ENCODE data around the gene KPNA4.
"Not testable (repeated sequence)": the region's sequence is repeated elsewhere in the genome, so short reads cannot be mapped to it uniquely, and the experiment has no call there.

Gene KPNA4

DNA sequence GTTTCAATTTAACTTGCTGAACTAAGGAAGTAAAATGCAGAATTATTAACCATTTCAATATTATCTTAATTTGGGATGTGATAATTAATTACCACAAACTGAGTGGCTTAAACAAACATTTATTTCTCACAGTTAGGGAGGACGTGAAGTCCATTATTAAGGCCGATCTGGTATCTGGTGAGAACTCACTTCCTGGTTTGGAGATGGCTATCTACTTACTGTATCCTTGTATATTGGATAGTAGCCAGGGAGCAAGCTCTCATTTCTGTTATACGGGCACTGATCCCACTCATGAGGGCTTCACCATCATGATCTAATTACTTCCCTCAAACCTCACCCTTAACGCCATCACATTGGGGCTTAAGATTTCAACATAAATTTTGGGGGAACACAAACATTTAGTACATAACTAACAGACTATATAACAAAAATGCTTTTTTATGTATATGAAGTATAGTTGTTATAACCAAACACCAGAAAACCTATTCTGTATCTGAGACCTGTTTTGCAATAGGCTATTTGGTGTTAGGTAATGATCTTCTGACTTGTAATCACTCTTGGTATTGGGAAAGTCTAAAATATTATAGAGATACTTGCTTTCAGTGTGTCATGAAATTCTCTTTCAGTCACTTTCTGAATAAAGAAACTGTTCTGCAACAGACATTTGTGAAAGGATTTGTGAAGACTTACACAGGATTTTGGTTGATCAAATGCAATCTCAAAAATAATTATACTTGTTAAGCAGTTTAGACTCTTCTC is 4.7 kb upstream of the KPNA4 start:
- DNase-seq = no peak

DNA sequence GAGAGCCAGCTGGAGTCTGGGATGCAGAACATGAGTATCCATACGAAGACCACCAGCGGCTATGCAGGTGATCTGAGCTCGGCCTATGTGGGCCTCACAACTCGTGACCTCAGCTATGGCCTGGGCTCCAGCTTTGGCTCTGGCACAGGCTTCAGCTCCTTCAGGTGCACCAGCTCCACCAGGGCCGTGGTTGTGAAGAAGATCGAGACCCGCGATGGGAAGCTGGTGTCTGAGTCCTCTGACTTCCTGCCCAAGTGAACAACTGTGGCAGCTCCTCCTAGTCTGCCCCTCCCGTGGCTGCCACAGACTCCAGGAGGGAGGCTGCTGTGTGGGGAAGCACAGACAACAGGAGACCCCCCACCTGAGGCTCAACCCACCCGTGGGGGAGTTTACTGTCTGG is 3.6 kb upstream of the KPNA4 start:
- no peak for DNase-seq

DNA sequence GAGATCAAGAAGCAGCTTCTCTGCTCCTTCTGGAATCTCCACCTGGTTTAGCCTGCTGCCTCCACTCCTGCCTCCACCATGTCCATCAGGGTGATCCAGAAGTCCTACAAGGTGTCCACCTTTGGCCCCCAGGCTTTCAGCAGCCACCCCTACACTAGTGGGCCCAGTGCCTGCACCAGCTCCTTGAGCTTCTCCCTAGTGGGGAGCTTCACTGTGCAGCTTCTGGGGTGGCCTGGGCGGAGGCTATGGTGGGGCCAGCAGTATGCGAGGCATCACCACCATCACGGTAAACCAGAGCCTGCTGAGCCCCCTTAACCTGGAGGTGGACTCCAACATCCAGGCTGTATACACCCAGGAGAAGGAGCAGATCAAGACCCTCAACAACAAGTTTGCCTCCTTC is 2.4 kb upstream of the KPNA4 start:
- no peak for DNase-seq

DNA sequence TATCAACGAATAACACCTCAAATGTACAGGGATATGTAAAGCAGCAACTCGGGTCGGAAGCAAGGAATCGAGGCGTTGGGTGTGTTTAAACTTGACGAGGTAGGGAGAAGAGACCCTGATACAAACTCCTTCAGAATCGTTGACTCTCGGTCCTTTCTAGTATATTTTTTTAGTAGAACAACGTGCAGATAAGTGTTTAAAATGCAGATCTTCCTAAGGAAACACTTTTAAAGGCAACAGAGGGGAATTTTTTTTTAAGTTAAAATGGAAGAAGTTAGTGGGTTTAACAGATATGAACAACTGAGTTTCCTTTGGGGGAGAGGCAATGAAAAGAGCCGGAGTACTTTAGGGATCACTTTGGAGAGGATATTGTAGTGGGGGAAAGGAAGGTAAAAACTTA is 1.1 kb upstream of the KPNA4 start:
- DNase-seq = no peak

DNA sequence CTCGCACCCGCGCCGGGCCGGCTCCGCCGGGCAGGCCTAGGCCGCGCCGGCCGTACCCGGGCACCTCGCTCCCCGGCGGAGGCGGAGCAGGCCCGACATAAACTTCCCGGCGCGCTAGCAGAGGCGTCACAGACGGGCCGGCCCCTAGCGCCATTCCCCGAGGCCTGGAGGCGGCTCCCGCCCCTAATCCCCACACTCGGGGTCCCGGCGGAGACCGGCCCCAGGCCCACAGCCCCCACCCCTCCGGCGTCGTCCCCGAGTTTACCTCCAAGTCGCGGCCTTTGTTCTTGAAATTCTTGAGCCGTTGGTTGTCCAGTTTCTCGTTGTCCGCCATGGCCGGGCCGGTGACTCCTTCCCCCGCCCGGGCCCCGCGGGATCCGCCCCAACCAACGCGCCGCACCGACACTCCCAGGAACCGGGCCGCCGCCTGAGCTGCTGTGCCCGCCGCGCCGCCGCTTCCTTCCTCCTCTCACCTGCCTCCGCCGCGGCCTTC is 376 bp downstream of the KPNA4 start:
- peak; percentile 66 for DNase-seq

DNA sequence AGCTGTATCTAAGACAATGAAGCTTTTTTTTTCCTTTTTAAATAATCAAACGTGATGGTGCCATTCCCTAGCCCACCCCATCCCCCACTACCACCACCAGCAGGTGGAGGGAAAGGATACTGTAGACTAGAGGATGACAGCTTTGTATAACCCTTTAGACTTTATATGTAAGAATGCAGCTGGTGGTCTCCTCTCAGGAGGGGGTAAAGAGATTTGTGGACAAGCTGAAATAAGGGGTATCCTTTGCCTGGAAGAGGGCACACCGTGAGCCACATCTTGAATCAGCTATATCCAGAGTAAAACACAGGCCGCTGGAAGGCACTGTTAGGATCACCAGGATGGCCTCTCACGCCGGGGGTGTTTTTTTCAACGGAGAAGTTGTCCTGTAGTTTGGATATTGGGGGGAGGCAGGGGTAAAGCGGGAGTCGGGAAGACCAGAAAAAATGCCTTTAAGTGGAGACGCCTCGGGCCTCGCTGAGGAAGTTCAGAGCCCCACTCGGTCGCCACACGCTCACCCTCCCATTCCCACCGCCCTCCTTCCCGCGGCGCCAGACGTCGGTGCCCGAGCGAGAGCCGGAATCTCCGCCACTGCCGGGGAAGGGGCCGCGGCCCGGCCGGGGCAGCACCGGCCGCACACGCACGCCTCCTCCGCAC is 986 bp downstream of the KPNA4 start:
- DNase-seq = no peak

DNA sequence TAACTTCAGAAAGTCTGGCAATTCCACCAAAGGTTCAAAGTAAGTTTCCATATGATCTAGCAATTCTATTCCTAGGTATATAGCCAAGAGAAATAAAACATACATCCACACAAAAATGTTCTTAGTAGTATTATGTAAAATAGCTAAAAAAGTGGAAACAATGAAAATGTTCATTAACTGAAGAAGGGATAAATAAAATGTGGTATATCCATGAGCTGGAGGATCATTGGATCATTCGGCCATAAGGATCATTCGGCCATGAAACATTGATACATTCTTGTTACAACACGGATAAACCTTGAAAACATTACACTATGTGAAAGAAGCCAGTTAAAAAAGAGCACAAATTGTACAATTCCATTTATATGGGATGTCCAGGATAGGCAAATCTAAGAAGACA is 2.4 kb downstream of the KPNA4 start:
- no peak for DNase-seq

DNA sequence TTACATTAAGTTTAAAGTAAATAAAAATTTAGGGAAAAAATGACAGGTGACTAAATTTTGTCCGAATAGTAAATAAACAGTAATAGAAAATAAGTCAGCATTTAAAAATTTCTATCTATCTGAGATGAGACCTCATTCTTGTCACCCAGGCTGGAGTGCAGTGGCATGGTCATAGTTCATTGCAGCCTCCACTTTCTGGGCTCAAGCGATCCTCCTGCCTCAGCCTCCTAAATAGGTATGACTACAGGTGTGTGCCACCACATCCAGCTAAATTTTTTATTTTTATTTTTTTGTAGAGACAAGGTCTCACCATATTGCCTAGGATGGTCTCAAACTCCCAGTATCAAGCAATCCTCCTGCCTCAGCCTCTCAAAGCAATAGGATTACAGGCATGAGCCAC is 7.8 kb downstream of the KPNA4 start:
- DNase-seq = no peak

DNA sequence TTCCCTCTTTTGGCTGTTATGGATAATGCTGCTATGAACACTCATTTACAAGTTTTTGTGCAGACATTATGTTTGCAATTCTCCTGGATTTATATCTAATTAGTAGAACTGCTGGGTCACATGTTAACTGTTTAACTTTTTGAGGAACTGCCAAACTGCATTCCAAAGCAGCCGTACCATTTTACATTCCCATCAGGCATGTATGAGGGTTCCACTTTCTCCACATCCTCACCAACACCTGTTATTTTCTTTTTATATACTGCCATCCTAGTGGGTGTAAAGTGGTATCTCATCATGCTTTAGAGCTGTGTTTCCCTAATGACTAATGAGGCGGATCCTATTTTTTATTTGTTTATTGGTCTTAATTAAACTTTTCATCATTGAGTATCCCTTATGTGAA is 9.2 kb downstream of the KPNA4 start:
- DNase-seq = peak; percentile 5

DNA sequence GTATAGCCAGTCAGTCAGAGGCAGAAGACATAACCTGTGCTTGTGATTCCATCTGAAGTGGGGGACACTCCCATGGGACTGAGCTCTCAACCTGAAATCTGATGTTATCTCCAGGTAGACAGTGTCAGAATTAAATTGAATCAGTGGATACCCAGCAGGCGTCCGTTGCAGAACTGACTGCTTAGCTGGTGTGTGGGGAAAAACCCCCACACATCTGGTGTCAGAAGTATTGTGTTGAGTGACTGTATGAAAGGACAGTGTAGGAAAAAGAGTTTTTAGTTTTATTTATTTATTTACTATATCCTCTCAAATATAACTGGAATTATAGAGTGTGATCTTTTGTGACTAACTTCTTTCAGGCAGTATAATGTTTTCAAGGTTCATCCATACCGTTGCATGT is 10.4 kb downstream of the KPNA4 start:
- no peak for DNase-seq

DNA sequence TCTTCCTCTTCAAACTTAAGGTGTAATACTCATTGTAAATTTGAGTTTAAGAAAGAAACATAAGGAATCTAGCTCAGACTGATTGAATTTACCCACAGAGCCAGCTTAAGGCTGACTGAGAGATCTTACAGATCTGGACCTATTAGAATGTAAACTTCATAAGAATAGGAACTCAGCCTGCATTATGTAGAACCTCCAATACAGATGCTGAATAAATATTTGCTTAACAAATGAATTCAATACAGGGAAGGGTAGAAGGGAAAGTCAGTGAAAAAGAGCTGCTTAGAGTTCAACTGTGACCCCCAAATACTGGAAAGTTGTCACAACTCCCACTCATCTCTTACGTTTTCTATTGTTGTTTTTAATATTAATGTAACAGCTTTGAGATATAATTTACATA is 11.5 kb downstream of the KPNA4 start:
- no peak for DNase-seq

DNA sequence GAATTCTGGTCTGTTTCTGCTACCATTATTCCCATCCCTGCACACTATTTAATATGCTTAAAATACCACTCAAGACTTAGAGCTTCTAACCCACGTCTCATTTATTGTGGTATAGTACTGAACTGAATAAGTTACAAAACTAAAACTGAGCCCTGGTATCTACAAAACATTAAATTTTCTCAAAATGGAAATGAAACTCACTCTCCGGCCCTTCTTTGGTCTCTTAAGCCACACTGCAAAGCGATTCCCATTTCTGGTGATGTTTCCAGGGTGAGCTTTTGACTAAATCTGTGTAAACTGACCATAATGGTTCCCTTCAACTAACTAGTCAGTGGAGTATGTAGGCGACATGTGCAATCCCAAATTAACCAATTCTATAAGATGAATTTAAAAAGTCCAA is 18.6 kb downstream of the KPNA4 start:
- DNase-seq = no peak

DNA sequence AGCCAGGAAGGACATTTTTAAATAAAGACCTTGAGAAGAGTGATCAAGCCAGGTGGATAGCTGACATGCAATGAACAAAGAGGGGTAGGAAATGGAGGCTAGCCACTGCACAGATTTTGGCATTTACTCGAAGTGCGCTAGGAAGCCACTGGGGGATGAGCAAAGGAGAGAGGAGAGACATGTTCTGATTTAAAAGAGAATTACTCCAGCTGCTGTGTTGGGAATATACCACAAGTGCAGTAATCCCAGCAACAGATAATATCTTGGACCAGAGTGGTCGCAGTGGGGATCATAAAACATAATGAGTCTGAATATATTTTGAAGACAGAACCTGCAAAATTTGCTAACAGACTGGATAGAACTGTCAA is 19.9 kb downstream of the KPNA4 start:
- no peak for DNase-seq

DNA sequence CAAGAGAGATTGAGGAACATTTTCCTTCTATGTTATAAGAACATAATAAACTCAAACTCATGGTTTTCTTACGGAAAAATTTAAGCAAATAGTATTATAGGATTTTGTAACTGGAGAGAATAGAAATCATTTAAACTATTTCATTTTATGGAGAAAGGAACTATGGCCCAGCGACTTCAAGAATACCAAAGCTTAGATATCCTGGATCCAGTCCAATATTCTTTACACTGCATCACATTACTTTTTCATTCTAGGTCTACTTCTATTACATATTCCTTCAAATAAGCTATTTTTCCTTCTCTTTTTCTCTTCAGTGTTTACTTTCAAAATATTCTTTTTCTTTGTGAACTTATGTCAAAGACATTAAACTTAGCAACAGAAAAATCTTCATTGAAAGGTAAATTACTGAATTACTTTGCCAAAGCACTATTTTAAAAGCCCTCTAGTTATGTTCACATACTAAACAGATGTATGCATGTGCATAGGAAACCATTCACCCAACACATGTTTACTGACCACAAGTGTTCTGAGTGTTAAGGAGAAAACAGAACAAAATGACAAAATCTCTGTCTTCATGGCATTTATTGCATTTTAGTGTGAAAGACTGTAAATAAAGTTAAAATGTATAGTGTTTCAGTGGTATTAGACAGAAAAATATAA is 20.4 kb downstream of the KPNA4 start:
- peak; percentile 14 for DNase-seq

DNA sequence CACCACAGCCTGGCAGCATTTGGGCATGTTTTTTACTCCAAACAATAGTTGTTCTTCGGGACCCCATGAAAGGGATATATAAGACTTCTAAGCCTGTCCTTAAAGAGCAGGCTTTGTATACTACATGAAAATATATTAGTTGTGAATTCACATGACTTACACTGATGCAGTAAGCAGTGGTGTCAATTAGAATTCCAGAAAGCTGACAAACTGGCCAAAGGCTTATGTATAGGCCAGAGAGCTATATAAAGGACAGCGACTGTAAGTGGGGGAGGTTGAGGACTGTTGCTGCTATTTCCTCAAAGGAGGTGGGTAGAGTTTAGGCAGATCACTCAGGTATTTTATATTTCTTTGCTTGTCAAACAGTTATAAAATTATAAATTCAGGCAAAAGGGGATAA is 24.8 kb downstream of the KPNA4 start:
- peak; percentile 47 for DNase-seq

DNA sequence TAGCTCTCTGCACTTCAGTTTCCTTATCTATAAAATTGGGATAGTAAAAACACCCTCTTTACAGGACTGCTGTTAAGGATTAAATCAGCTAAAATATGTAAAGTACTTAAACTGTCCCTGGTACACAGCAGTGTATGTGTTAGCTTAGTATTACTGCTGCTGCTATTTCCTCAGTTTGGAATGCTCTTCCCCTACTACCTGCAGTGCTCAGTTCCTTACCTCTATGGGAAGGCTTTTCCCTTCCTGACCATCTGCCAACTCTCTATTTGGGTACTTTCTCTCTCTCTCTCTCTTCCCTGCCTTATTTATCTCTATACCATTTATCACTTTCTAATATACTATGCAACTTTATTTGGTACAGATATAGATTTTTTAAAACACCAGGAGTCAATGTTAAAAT is 26.5 kb downstream of the KPNA4 start:
- DNase-seq = no peak

DNA sequence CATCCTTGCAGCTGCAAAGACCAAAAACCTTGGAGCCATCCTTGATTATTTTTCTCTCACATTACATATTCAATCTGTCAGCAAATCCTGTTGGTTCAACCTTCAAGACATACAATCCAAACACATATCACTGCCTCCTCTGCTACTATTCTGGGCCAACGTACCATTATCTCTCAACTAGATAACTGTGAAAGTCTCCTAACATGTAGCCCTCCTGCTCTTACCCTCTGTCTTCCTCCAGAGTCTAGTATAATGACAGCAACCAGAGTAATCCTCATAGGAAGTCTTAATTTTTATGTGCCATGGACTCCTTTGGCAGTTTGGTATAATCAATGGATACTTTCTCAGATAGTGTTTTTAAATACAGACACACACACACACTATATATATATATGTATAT is 27.6 kb downstream of the KPNA4 start:
- no peak for DNase-seq

DNA sequence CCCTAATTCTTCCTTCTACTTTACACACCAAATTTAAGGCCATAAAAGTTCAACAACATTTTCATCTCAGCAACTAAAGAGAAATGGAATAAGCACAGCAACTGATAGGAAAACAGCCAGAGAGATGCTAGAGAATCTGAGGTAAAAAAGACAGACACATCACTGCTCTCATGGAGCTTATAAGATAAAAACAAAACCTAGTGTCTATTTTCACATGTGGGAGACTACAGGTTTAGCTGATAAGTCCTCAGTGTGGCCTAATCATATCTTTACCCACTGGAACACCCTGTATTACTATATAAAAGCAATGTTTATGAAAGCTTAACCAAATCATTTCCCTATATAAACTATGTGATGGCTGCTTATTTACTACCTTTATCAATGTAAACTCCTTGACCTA is 33.0 kb downstream of the KPNA4 start:
- DNase-seq = no peak

DNA sequence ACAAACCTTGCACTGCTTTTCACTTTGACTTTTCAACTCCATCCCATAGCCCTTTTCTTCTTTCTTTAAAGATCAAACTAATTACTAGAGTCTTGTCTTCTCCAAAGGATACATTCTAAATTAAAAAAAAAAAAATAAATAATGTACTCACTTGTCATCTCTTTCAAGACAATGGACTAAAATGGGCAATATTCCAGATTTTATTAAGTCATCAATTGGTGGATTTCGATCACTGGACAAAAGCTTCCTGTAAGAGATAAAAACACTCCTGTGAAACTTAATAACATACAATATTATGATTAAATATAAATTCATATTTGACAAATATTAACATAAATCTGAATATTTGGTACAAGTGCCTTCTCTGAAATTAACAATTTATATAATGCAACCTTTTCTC is 34.1 kb downstream of the KPNA4 start:
- DNase-seq = no peak

DNA sequence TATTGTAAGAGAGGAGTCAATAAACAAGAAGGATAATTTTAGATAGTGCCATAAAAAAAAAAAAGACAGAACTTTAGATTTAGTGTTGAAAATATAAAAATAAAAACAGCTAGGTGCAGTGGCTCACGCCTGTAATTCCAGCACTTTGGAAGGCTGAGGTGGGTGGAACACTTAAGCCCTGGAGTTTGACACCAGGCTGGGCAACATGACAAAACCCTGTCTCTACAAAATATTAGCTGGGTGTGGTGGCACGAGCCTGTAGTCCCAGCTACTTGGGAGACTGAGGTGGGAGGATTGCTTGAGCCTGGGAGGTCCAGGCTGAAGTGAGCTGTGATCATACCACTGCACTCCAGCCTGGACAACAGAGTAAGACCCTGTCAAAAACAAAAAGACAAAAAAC is 49.0 kb downstream of the KPNA4 start:
- not testable (repeated sequence) for DNase-seq

DNA sequence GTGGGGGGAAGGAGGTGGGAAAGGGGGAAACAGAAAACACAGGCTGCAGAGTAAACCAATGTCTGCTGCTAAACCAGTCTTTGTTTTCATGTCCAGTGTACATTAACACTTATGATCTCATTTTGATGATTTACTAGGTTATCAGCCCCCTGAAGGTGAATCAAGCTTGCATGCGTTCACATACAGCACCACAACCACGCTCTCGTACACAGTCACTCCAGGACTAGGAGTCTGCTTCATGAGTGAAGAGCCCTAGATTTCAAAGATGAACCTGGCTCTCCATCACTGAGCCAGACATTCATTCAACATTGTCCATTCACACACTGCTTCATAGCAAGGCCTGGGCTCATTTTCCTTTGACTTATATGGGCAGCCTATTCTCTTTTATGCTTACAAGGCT is 64.0 kb downstream of the KPNA4 start:
- no peak for DNase-seq

DNA sequence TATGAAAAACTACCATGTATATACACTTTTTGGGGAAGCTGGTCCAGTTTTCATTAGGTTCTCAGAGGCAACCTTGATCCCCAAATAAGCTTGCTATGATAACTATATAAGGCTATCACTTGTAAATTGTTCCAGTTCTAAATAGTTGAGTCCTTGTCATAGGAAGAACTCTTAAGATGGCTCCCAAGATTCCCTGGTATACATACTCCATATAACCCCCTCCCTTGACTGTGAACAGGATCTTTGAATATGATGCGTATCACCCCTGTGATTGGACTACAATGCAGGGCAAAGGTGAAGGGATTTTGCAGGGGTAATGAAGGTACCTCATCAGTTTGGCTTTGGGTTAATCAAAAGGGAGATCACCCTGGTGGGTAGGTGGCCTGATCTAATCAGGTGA is 67.2 kb downstream of the KPNA4 start:
- no peak for DNase-seq

DNA sequence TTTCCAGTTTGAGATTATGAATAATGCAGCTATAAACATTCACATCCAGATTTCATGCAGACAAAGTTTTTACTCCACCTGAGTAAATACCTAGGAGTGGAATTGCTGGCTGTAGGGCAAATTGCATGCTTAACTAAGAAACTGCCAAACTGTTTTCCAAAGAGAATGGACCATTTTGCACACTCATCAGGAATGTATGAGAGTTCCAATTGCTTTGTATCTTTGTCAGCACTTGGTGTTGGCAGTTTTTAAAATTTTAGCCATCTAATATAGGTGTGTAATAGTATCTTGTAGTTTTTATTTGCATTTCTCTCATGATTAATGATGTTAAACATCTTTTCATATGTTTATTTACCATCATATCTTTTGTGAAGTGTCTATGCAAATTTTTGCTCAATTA is 75.2 kb downstream of the KPNA4 start:
- no peak for DNase-seq

DNA sequence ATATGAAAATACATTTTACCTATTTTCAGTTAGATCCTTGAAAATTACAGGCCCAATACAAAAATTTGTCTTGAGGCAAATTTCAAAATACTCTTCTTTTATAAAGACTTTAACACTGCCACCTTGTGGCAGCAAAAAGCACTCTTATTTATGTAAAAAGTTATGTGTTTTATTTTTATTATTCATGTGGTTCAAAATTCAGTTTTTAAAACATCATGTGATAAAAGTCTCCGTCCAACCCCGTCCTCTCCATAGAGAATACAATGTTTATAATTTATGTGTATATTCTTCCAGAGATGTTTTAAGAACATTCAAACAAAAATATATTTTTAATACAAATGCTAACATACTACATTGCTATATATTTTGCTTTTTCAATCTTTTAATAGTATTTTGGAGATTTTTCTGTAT is 78.9 kb downstream of the KPNA4 start:
- DNase-seq = peak; percentile 69
